ENCODE data around the gene CLTRN. TPM values are rescaled to one million over a fixed set of nuclear protein-coding genes. Genes with fewer than 3 reads are reported as not detected.
A peak's percentile ranks its signal among the peaks of the same experiment; 100 is the strongest.

Gene CLTRN
- total and polyA plus RNA-seq, 8 donors: 0.39 to 3.6 (median 2.4) TPM

- ATAC-seq: no peak
- no peak for TF ChIP-seq CTCF (IDR thresholded peaks at IDR 0.05)
- intact Hi-C loops (cut with DNase I): no loop called here
These were observed 30.4 kb upstream of the CLTRN start for GRCh38 chrX:15694941-15695451.

GRCh38 chrX:15686818-15687685 lies 22.4 kb upstream of the CLTRN start:
- no peak overlapping the region for H3K27ac ChIP-seq
- peaks cover 0 to 20% of the 10 kb centered on the region in 2 donors for H3K36me3 ChIP-seq
- peak; percentile 54 to 63 for TF ChIP-seq CTCF (IDR thresholded peaks at IDR 0.05)
- no peaks in the 10 kb centered on the region for H3K27me3 ChIP-seq
- no peaks in the 10 kb centered on the region for H3K9me3 ChIP-seq
- intact Hi-C loops (cut with DNase I): no loop called here
- H3K4me1 ChIP-seq: no peaks in the 10 kb centered on the region
- H3K4me3 ChIP-seq: no peak overlapping the region
- ATAC-seq (peak; percentile 95), DNase-seq (peak in 2 of 4 donors; percentile 41 to 52)

More at GRCh38 chrX:15694941-15695451, 30.4 kb upstream of the CLTRN start:
- Histone ChIP-seq H3K27me3 (no peaks in the 10 kb centered on the region), H3K9me3 (no peaks in the 10 kb centered on the region), H3K4me3 (no peak overlapping the region), H3K36me3 (peaks cover 0 to 43% of the 10 kb centered on the region in 2 donors), H3K4me1 (no peaks in the 10 kb centered on the region), H3K27ac (no peak overlapping the region)
- DNase-seq: no peak

GRCh38 chrX:15683193-15683592 lies 18.6 kb upstream of the CLTRN start:
- ATAC-seq (no peak), DNase-seq (no peak)
- Histone ChIP-seq H3K4me1 (no peaks in the 10 kb centered on the region), H3K27me3 (no peaks in the 10 kb centered on the region), H3K9me3 (no peaks in the 10 kb centered on the region), H3K36me3 (no peaks in the 10 kb centered on the region), H3K4me3 (no peak overlapping the region), H3K27ac (no peak overlapping the region)
- intact Hi-C loops (cut with DNase I): no loop called here
- no peak for TF ChIP-seq CTCF (IDR thresholded peaks at IDR 0.05)

- H3K27ac ChIP-seq: no peak overlapping the region
- TF ChIP-seq CTCF (IDR thresholded peaks at IDR 0.05): no peak
- H3K9me3 ChIP-seq: no peaks in the 10 kb centered on the region
- no peak overlapping the region for H3K4me3 ChIP-seq
- peaks cover 9 to 11% of the 10 kb centered on the region in 2 donors for H3K4me1 ChIP-seq
- no peaks in the 10 kb centered on the region for H3K27me3 ChIP-seq
- no peaks in the 10 kb centered on the region for H3K36me3 ChIP-seq
- intact Hi-C loops (cut with DNase I): no loop called here
- DNase-seq (no peak), ATAC-seq (no peak)
These were observed 16.8 kb upstream of the CLTRN start for GRCh38 chrX:15681433-15681832.

- H3K27me3 ChIP-seq: no peaks in the 10 kb centered on the region
These were observed 15.8 kb upstream of the CLTRN start for GRCh38 chrX:15680401-15680800.

More at GRCh38 chrX:15680401-15680800, 15.8 kb upstream of the CLTRN start:
- no peak for TF ChIP-seq CTCF (IDR thresholded peaks at IDR 0.05)
- Histone ChIP-seq H3K4me1 (peaks cover 14 to 15% of the 10 kb centered on the region in 2 donors), H3K9me3 (no peaks in the 10 kb centered on the region), H3K36me3 (no peaks in the 10 kb centered on the region), H3K4me3 (no peak overlapping the region), H3K27ac (no peak overlapping the region)
- intact Hi-C loops (cut with DNase I): no loop called here
- ATAC-seq (no peak), DNase-seq (no peak)

Measured in left lung (tissue), 10 donors.